Psoas muscle (tissue), 8 donors: Measurements from ENCODE around the gene DDX49. TPM values are rescaled to one million over a fixed set of nuclear protein-coding genes. Genes with fewer than 3 reads are reported as not detected.

Experiments
- ATAC-seq, 4 donors: fragments of 200-7000 bp; cut with Tn5 transposase; one replicate each; pipeline ENCODE4 v1.9.1; 2020; ENCODE audit warnings: moderate library complexity in 3 of 4, mild to moderate bottlenecking in 2 of 4
- DNase-seq, 2 donors: peaks; one replicate each; pipeline ENCODE4 v3.0.0-alpha.2; 2020
- H3K27ac ChIP-seq: fragments of 200-600 bp; one replicate; pipeline ENCODE4 v1.8.0; 2022
- H3K27me3 ChIP-seq, 3 donors: fragments of 200-600 bp in 1 of 3; one replicate each; pipeline versions ENCODE4 v1.6.1 to v1.8.0; 2013 to 2022; ENCODE audit warnings: low read length in 2 of 3, mild to moderate bottlenecking in 2 of 3, moderate library complexity in 1 of 3; ENCODE audit not compliant: insufficient read depth in 3 of 3
- H3K36me3 ChIP-seq, 2 donors: fragments of 200-600 bp in 1 of 2; one replicate each; pipeline versions ENCODE4 v1.6.1 to v1.8.0; 2013 to 2022; ENCODE audit warnings: low read depth in 1 of 2, mild to moderate bottlenecking in 1 of 2, moderate library complexity in 1 of 2; ENCODE audit not compliant: insufficient read depth in 1 of 2
- H3K4me1 ChIP-seq: fragments of 200-600 bp; one replicate; pipeline ENCODE4 v1.8.0; 2022
- H3K4me3 ChIP-seq: fragments of 200-600 bp; one replicate; pipeline ENCODE4 v1.8.0; 2022; ENCODE audit warnings: mild to moderate bottlenecking
- H3K9me3 ChIP-seq: fragments of 200-600 bp; one replicate; pipeline ENCODE4 v1.8.0; 2022
- CTCF ChIP-seq: fragments of 200-600 bp; IDR thresholded peaks from one replicate; pipeline ENCODE4 v1.8.0; 2022; ENCODE audit warnings: antibody characterized with exemption
- WGBS, 3 donors: extraction: QIAGEN DNeasy Blood & Tissue Kit; methylation state at CpG; one replicate each; pipeline versions ENCODE4 v1.1.6 to v1.1.7; 2013; 5-methylcytosine and 5-hydroxymethylcytosine counted together
- intact Hi-C, 2 donors: fragments of 100-400 bp; cut with DNase I; formaldehyde crosslinking; loops; one replicate each; pipeline versions ENCODE4 v1.11.0 to v1.14.2; 2022
- polyA plus RNA-seq, 3 donors: library from polyadenylated mRNA; stranded (reverse); fragments of 200-250 nt; gene quantifications; one replicate each; pipeline ENCODE4 v1.2.3, GENCODE V29; 2013
- total RNA-seq, 4 donors: library from RNA; stranded (reverse); fragmentation: NEBNext Ultra II Directional in 2 of 4; extraction: Animal tissue kit (Norgen Biotek cat#: 25700) in 2 of 4; gene quantifications; one replicate each; pipeline versions ENCODE4 v1.2.1 to v1.2.4, GENCODE V29; 2021 to 2023
- donor health status: healthy with polysubstance abuse.
- donor health status: DM: no; HTN: no; CAD: no; lungs with moderate emphysema.
- donor health status: Bipolar disorder and iron deficiency.
- donor health status: healthy.
- donor health status: DM: yes; HTN: yes; CAD: no.
- donor health status: DM: no; HTN: no; CAD: no.
- donor health status: DM: no; HTN: no; CAD: no.
- donor health status: DM: yes; HTN: yes; CAD: no.

The DDX49 gene
- total and polyA plus RNA-seq, 7 donors: 27.2 to 73.1 (median 35.3) TPM

DNA sequence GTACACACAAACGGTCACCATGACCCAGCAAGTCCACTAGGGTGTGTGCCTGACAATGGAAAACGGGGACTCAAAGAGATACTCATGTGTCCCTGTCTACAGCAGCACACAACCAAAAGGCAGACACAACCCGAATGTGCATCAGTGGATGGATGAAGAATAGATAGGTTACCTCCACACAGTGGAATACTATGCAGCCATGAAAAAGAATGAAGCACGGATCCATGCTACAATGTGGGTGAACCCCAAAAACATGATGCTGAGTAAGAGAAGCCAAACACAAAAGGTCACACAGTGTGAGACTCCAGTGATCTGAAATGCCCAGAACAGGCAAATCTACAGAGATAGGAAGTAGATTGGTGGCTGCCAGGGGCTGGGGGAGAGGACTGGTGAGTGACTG, 32.5 kb upstream of the DDX49 start:
- intact Hi-C loops: no loop called here
- Histone ChIP-seq H3K4me1 (no peaks in the 10 kb centered on the region), H3K27me3 (no peaks in the 10 kb centered on the region), H3K4me3 (no peak overlapping the region), H3K36me3 (peaks cover 0 to 6% of the 10 kb centered on the region in 2 donors), H3K9me3 (no peaks in the 10 kb centered on the region), H3K27ac (no peak overlapping the region)
- ATAC-seq (no peak), DNase-seq (no peak)
- TF ChIP-seq CTCF: no peak
- 92 to 93% (median 92%) methylated on average over 4 of the region's 4 CpGs for WGBS, 3 donors

- no peaks in the 10 kb centered on the region for H3K27me3 ChIP-seq
- ATAC-seq (no peak), DNase-seq (no peak)
- no peaks in the 10 kb centered on the region for H3K36me3 ChIP-seq
- peaks cover 14% of the 10 kb centered on the region for H3K4me1 ChIP-seq
- no peak overlapping the region for H3K4me3 ChIP-seq
- H3K9me3 ChIP-seq: no peaks in the 10 kb centered on the region
- no peak for TF ChIP-seq CTCF
- H3K27ac ChIP-seq: no peak overlapping the region
- intact Hi-C loops: loop anchor here in 1 of 2 donors (5.0 kb wide), 1 partner anchor 97 kb away; no protein-coding TSS in a partner anchor
- WGBS, 3 donors: 85 to 91% (median 87%) methylated on average over 10 of the region's 10 CpGs
Measured at GRCh38 chr19:18889949-18890745, 29.4 kb upstream of the DDX49 start.

DNA sequence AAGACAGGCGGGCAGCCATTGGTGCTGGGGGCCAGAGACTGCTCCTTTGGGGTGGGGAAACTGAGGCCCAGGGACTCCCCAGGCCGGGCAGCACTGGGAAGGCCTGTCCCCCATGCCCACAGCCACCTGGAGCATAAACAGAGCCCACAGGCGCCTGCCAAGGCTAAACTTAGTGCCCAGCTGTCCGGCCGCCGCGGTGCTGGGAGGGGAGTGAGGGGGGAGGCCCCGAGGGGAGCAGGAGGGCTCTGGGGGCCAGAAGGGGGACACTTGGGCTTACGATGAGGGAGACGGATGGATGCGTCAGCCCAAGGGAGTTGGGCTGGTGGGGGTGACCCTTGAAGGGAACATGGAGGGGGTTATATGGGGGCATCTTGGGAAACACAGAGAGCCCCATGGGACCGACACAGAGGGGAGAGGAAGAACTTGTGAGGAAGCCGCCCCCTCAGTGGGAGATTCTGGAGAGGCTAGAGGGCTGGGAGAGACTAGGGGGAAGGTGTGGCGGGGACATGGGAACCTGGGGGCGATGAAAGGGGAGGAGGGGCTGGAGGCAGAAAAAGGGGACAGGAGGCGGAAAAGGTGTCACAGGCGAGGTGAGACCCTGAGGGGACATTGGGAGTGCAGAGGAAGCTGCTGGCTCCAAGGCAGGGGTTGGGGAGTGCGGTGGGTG, 25.8 kb upstream of the DDX49 start:
- Histone ChIP-seq H3K4me1 (peaks cover 14% of the 10 kb centered on the region), H3K27me3 (no peaks in the 10 kb centered on the region), H3K4me3 (peak overlapping the region; percentile 66), H3K9me3 (no peaks in the 10 kb centered on the region), H3K27ac (peak overlapping the region; percentile 54), H3K36me3 (no peaks in the 10 kb centered on the region)
- DNase-seq (no peak), ATAC-seq (peak; percentile 45 to 72 (median 66))
- WGBS, 3 donors: 17 to 33% (median 28%) methylated on average over 16 to 18 of the region's 18 CpGs
- TF ChIP-seq CTCF: no peak
- intact Hi-C loops: loop anchor here in 1 of 2 donors (2.0 to 5.0 kb wide), 2 partner anchors 47 to 94 kb away; partner anchors contain the start of gene HOMER3

DNA sequence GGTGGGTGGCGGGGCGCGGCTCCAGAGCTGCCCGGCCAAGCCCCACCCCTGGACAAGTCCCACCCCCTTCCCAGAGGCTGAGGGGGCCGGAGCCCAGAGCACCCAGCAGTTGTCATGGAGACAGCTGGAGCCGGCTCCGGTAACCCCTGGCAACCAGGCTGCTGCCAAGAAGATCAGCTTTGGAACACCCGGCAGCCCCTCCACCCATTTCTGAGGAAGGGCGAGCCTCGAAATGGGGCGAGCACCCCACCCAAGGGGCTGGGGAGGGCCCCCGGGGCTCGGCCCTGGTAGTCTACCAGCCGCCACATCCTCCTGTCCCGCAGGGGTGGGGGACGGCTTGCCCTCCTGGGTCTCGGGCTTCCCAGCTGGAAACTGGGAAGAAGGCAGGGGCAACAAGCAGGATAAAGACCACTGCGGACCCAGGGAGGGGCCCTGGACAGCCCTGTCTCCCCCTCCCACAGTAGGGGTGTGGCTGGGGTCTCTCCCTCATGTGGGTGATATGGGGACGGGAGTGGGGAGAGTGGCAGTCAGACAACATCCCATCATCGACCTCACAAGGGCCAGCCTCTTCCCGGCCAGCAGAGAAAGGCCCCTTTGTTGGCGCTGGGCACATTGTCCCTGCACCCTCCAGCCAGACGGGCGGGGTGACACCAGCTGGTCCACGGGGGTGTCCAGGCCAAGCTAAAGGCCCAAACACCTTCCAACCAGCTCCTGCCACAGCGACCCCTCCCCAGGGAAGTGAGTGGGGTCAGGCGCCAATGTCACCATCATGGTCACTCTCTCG, 25.1 kb upstream of the DDX49 start:
- Histone ChIP-seq H3K4me1 (peaks cover 14% of the 10 kb centered on the region), H3K27me3 (no peaks in the 10 kb centered on the region), H3K4me3 (peak overlapping the region; percentile 66), H3K9me3 (no peaks in the 10 kb centered on the region), H3K27ac (peak overlapping the region; percentile 50), H3K36me3 (peaks cover 0 to 6% of the 10 kb centered on the region in 2 donors)
- intact Hi-C loops: loop anchor here in 1 of 2 donors (2.0 to 5.0 kb wide), 2 partner anchors 46 to 93 kb away; partner anchors contain the start of gene HOMER3
- peak; percentile 6 to 47 (median 26) for ATAC-seq
- no peak for DNase-seq
- WGBS, 3 donors: 3 to 10% (median 9%) methylated on average over 24 to 28 of the region's 28 CpGs
- no peak for TF ChIP-seq CTCF
